GM23248 (cell line): ENCODE measurements around the gene YWHAB.

Experiments
- EZH2 ChIP-seq: fragments of 200-600 bp; sonication (generic); IDR thresholded peaks from 2 replicates; pipeline ENCODE4 v1.6.1; 2018; ENCODE audit warnings: antibody characterized with exemption, mild to moderate bottlenecking; ENCODE audit not compliant: insufficient read depth, poor library complexity, severe bottlenecking
- EZH2phosphoT487 ChIP-seq: fragments of 200-600 bp; sonication (generic); IDR thresholded peaks from 2 replicates; pipeline ENCODE4 v1.6.1; 2018; ENCODE audit warnings: antibody characterized with exemption, moderate library complexity, mild to moderate bottlenecking, low read depth; ENCODE audit not compliant: insufficient read depth

- TF ChIP-seq EZH2phosphoT487, result no peak
- no peak for TF ChIP-seq EZH2
Observed at GRCh38 chr20:44894959-44895358, 9.5 kb downstream of the YWHAB start.
